Astrocyte of the spinal cord (primary cell): Measurements from ENCODE around the gene SH3RF1.
"Not testable (repeated sequence)": the region's sequence is repeated elsewhere in the genome, so short reads cannot be mapped to it uniquely, and the experiment has no call there.

Experiments
- DNase-seq: peaks from one replicate; pipeline ENCODE4 v3.0.0; 2011; ENCODE audit warnings: low read depth, low spot score
- H3K4me3 ChIP-seq: 2 replicates; pipeline ENCODE4 v1.5.1; 2011; ENCODE audit warnings: low read depth, mild to moderate bottlenecking, low read length, moderate library complexity
- in situ Hi-C: cut with HindIII; loops from 2 replicates; pipeline ENCODE4 v1.10.0; 2017; ENCODE audit warnings: low sequenced_read_pairs
- TF ChIP-seq, protein P1 (sequence below): IDR thresholded peaks from 2 replicates; pipeline ENCODE4 v1.5.1; 2012; ENCODE audit warnings: low read depth, mild to moderate bottlenecking, low read length, inconsistent platforms

Gene SH3RF1

DNA sequence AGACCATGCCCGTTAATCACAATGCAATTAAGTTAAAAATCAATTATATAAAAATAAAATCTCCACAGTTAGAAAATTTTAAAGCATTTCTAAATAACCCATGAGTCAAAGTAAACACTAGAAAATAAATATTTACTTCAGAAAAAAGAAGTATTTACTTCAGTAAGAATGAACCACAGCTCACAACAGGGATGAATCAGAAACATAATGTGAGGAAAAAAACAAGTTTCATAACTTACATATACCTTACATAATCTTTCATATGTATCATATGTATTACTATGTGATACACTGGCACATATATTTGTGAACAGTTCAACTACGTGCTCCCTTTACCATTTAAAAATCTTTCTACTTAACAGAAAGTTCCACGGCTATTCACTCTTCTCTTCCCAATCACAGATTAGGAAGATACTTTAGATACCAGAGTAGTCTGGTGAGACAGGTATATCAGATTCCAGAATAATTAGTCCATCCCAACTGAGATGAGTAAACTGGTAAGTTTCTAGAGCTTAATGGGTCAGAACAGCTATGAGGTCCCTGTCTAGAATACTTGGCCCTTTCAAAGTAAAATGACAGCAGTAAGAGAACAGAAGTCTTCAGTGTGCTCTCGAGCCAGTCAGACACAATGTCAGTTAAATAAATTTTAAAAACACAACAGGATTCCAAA, 70.3 kb downstream of the SH3RF1 start:
- DNase-seq = no peak
- TF ChIP-seq, protein P1, sequence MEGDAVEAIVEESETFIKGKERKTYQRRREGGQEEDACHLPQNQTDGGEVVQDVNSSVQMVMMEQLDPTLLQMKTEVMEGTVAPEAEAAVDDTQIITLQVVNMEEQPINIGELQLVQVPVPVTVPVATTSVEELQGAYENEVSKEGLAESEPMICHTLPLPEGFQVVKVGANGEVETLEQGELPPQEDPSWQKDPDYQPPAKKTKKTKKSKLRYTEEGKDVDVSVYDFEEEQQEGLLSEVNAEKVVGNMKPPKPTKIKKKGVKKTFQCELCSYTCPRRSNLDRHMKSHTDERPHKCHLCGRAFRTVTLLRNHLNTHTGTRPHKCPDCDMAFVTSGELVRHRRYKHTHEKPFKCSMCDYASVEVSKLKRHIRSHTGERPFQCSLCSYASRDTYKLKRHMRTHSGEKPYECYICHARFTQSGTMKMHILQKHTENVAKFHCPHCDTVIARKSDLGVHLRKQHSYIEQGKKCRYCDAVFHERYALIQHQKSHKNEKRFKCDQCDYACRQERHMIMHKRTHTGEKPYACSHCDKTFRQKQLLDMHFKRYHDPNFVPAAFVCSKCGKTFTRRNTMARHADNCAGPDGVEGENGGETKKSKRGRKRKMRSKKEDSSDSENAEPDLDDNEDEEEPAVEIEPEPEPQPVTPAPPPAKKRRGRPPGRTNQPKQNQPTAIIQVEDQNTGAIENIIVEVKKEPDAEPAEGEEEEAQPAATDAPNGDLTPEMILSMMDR = no peak
- no peak overlapping the region for H3K4me3 ChIP-seq
- in situ Hi-C loops = no loop called here

DNA sequence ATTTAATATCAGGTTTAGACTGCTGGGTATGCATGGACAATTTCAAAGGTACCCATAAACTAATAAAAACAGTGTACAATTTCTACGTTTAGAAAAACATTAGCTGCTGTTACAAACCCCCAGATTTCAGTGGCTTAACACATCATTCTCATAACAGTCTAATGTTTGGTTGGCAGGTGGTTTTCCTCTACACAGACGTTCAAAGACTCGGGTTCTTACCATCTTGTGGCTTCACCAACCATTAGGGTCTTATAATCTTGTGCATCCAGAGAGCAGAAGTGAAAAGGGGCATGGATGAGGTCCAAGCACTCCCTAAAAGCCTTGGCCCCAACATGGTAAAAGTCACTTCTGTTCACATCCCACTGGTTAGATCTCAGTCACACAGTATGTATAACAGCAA, 71.6 kb downstream of the SH3RF1 start:
- TF ChIP-seq, protein P1 = no peak
- DNase-seq = no peak
- in situ Hi-C loops = no loop called here
- H3K4me3 ChIP-seq = no peak overlapping the region

GRCh38 chr4:169198167-169198566, 72.6 kb downstream of the SH3RF1 start:
- H3K4me3 ChIP-seq = no peak overlapping the region
- TF ChIP-seq, protein P1 = no peak
- no peak for DNase-seq
- in situ Hi-C loops = no loop called here

- in situ Hi-C loops, DNase-seq: not testable (repeated sequence)
These were observed 73.5 kb downstream of the SH3RF1 start for GRCh38 chr4:169197206-169197605.

DNA sequence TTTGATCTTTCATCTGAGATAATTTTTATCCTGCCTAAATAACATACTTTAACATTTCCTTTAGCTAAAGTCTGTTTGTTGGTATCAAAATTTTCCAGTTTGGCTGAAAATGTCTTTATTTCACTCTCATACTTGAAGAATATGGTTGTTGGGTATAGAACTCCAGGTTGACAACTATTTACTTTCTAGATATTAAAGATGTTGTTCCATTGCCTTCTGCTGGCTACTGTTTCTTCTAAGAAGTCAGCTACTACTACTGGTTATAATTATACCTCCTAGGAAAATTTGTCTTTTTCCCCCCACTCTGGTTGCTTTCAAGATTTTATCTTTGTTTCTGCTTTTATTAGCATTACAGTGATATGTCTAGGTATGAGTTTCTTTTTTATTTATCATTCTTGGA, 75.7 kb downstream of the SH3RF1 start:
- no peak for DNase-seq
- in situ Hi-C loops = no loop called here
- H3K4me3 ChIP-seq = no peak overlapping the region
- TF ChIP-seq, protein P1 = no peak

More at GRCh38 chr4:169197206-169197605, 73.5 kb downstream of the SH3RF1 start:
- H3K4me3 ChIP-seq = not testable (repeated sequence)

DNA sequence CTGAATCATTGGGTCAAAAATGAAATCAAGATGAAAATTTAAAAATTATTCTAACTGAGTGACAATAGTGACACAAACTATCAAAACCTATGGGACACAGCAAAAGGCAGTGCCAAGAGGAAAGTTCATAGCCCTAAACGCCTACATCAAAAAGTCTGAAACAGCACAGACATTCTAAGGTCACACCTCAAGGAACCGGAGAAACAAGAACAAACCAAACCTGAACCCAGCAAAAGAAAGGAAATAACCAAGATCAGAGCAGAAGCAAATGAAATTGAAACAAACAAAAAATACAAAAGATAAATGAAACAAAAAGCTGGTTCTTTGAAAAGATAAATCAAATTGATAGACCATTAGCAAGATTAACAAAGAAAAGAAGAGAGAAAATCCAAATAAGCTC, 80.8 kb downstream of the SH3RF1 start:
- in situ Hi-C loops, H3K4me3 ChIP-seq, DNase-seq: not testable (repeated sequence)

DNA sequence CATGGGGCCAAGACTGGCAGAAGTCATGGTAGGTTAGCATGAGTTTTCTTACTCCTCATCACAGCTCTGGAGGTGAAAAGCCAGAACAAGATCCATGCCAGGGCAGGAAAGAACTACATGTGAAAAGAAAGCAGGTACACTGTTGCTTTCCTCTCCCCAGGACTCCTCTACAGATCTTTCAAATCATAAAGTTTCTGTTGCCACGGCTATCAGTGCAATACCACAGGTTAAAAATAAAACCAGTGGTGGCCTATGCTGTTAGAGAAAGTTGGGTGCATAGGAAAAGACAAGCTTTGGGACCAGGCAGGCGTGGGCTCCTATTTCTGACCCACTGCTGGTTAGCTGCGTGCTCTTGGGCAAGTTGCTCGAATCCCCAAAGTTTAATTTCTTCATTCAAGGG, 81.4 kb downstream of the SH3RF1 start:
- in situ Hi-C loops = no loop called here
- H3K4me3 ChIP-seq = no peak overlapping the region
- TF ChIP-seq, protein P1 = no peak
- DNase-seq = no peak

- DNase-seq = no peak
- in situ Hi-C loops = no loop called here
- TF ChIP-seq, protein P1 = no peak
These were observed 82.6 kb downstream of the SH3RF1 start for GRCh38 chr4:169188204-169188603.

More at GRCh38 chr4:169188204-169188603, 82.6 kb downstream of the SH3RF1 start:
- no peak overlapping the region for H3K4me3 ChIP-seq
